H1 (cell line): ENCODE data around the gene ALG14. TPM values are rescaled to one million over a fixed set of nuclear protein-coding genes. Genes with fewer than 3 reads are reported as not detected.

Source experiments
- CTCF ChIA-PET: fragments of 300-600 bp; sonication (Branson Sonifier 250); formaldehyde crosslinking; loops from one replicate; lab custom pipeline; 2021; ENCODE audit not compliant: partially characterized antibody; lab: Charles Lee
- POLR2A ChIA-PET: fragments of 300-600 bp; sonication (Branson Sonifier 250); formaldehyde crosslinking; loops from one replicate; lab custom pipeline; 2021; ENCODE audit warnings: inconsistent platforms; ENCODE audit not compliant: partially characterized antibody; lab: Charles Lee
- DNase-seq, 2 experiments: peaks; one replicate each; pipeline versions ENCODE4 v3.0.0 to v3.0.0-alpha.2; 2010 to 2022; ENCODE audit warnings: low spot score in 2 of 2, low read depth in 1 of 2, mixed read lengths in 1 of 2
- FAIRE-seq: peaks from 2 replicates; lab custom pipeline; 2011; peaks lifted over from hg19 to GRCh38; lab: Jason Lieb, UNC
- H2AFZ ChIP-seq: 2 replicates; pipeline ENCODE4 v1.8.1; 2012; ENCODE audit warnings: low read length, inconsistent platforms
- H2AK5ac ChIP-seq: 2 replicates; pipeline ENCODE4 v1.6.1; 2013; ENCODE audit warnings: low read depth, low read length
- H2BK120ac ChIP-seq: replicated peaks from 2 replicates; pipeline ENCODE3; 2013; ENCODE audit warnings: low read depth, low read length, inconsistent platforms
- H2BK12ac ChIP-seq: 2 replicates; pipeline ENCODE4 v1.6.1; 2013; ENCODE audit warnings: low read depth, low read length
- H2BK15ac ChIP-seq: 2 replicates; pipeline ENCODE4 v1.6.1; 2013; ENCODE audit warnings: low read length
- H2BK20ac ChIP-seq: 2 replicates; pipeline ENCODE4 v1.6.1; 2013; ENCODE audit warnings: low read length
- H2BK5ac ChIP-seq: 2 replicates; pipeline ENCODE4 v1.6.1; 2013; ENCODE audit warnings: low read depth, low read length
- H3K14ac ChIP-seq: 2 replicates; pipeline ENCODE4 v1.6.1; 2013; ENCODE audit warnings: inconsistent platforms; ENCODE audit not compliant: insufficient read length
- H3K18ac ChIP-seq: 2 replicates; pipeline ENCODE4 v1.6.1; 2013; ENCODE audit warnings: low read length; ENCODE audit errors: extremely low read depth
- H3K23ac ChIP-seq: 2 replicates; pipeline ENCODE4 v1.6.1; 2013; ENCODE audit warnings: inconsistent platforms; ENCODE audit not compliant: insufficient read length
- H3K23me2 ChIP-seq: 2 replicates; pipeline ENCODE4 v1.6.1; 2013; ENCODE audit warnings: low read depth, low read length
- H3K27ac ChIP-seq: 2 replicates; pipeline ENCODE4 v1.6.1; 2011; ENCODE audit warnings: low read depth, low read length, inconsistent platforms
- H3K27me3 ChIP-seq, 4 experiments: replicated peaks in 1 of 4; 1 replicate in 1 of 4; 2 replicates in 3 of 4; pipeline versions ENCODE4 v1.6.1 to v1.8.1; 2011 to 2013; ENCODE audit warnings: low read length in 3 of 4, mild to moderate bottlenecking in 3 of 4, inconsistent platforms in 2 of 4, mixed read lengths in 2 of 4, moderate library complexity in 1 of 4; ENCODE audit not compliant: control insufficient read depth in 3 of 4, insufficient read depth in 3 of 4; ENCODE audit errors: extremely low read depth in 1 of 4
- H3K36me3 ChIP-seq, 4 experiments: 2 replicates each; pipeline versions ENCODE4 v1.6.1 to v1.8.1; 2011 to 2013; ENCODE audit warnings: mild to moderate bottlenecking in 4 of 4, low read length in 3 of 4, moderate library complexity in 2 of 4, control low read depth in 1 of 4, inconsistent platforms in 1 of 4; ENCODE audit not compliant: insufficient read depth in 4 of 4, control insufficient read depth in 2 of 4
- H3K4ac ChIP-seq: replicated peaks from 2 replicates; pipeline ENCODE3; 2013; ENCODE audit warnings: low read length, low read depth, mixed read lengths, inconsistent platforms; ENCODE audit not compliant: insufficient read length
- H3K4me1 ChIP-seq, 4 experiments: replicated peaks in 1 of 4; 1 replicate in 1 of 4; 2 replicates in 3 of 4; pipeline versions ENCODE4 v1.6.1 to v1.8.1; 2011 to 2013; ENCODE audit warnings: low read length in 3 of 4, inconsistent platforms in 2 of 4, mixed read lengths in 1 of 4; ENCODE audit not compliant: insufficient read depth in 4 of 4, control insufficient read depth in 3 of 4
- H3K4me2 ChIP-seq, 2 experiments: 2 replicates each; pipeline versions ENCODE4 v1.6.1 to v1.8.1; 2011 to 2013; ENCODE audit warnings: low read depth in 2 of 2, low read length in 2 of 2, control low read depth in 1 of 2, inconsistent platforms in 1 of 2, mild to moderate bottlenecking in 1 of 2; ENCODE audit not compliant: insufficient read depth in 1 of 2
- H3K4me3 ChIP-seq, 4 experiments: fragments of 200-600, 300-600 bp in 1 of 4; sonication (generic), shearing (Covaris generic), sonication (Bioruptor Twin) in 1 of 4; 2 replicates each; pipeline versions ENCODE4 v1.5.1 to v1.8.1; 2011 to 2016; ENCODE audit warnings: low read length in 4 of 4, low read depth in 3 of 4, control low read depth in 2 of 4, inconsistent platforms in 2 of 4, mild to moderate bottlenecking in 2 of 4, mixed read lengths in 1 of 4, moderate library complexity in 1 of 4; ENCODE audit not compliant: insufficient read depth in 2 of 4; ENCODE audit errors: extremely low read depth in 1 of 4
- H3K56ac ChIP-seq: replicated peaks from 2 replicates; pipeline ENCODE3; 2013; ENCODE audit warnings: low read depth, mild to moderate bottlenecking, mixed read lengths, low read length, inconsistent platforms; ENCODE audit not compliant: insufficient read length
- H3K79me1 ChIP-seq: 2 replicates; pipeline ENCODE4 v1.6.1; 2013; ENCODE audit warnings: low read depth, low read length, control low read depth
- H3K79me2 ChIP-seq, 2 experiments: 2 replicates each; pipeline versions ENCODE4 v1.6.1 to v1.8.1; 2012 to 2013; ENCODE audit warnings: low read length in 2 of 2, mild to moderate bottlenecking in 2 of 2, inconsistent platforms in 1 of 2; ENCODE audit not compliant: insufficient read depth in 2 of 2, control insufficient read depth in 1 of 2
- H3K9ac ChIP-seq, 4 experiments: replicated peaks in 1 of 4; 1 replicate in 1 of 4; 2 replicates in 3 of 4; pipeline versions ENCODE4 v1.6.1 to v1.8.1; 2011 to 2013; ENCODE audit warnings: low read depth in 3 of 4, low read length in 3 of 4, control low read depth in 2 of 4, mild to moderate bottlenecking in 2 of 4, moderate library complexity in 2 of 4, inconsistent platforms in 1 of 4; ENCODE audit errors: extremely low read depth in 1 of 4
- H3K9me3 ChIP-seq, 2 experiments: 2 replicates each; pipeline versions ENCODE4 v1.6.1 to v1.8.1; 2012 to 2013; ENCODE audit warnings: mild to moderate bottlenecking in 2 of 2, moderate library complexity in 2 of 2, control low read depth in 1 of 2, inconsistent platforms in 1 of 2, low read depth in 1 of 2, low read length in 1 of 2, mixed read lengths in 1 of 2; ENCODE audit not compliant: insufficient read depth in 2 of 2
- H4K20me1 ChIP-seq, 2 experiments: replicated peaks in 1 of 2; 2 replicates each; pipeline versions ENCODE3 to v1.8.1; 2011 to 2013; ENCODE audit warnings: inconsistent platforms in 2 of 2, low read length in 2 of 2, mild to moderate bottlenecking in 1 of 2; ENCODE audit not compliant: insufficient read depth in 2 of 2, control insufficient read depth in 1 of 2
- H4K5ac ChIP-seq: 2 replicates; pipeline ENCODE4 v1.6.1; 2013; ENCODE audit warnings: low read length, low read depth, mixed read lengths, inconsistent platforms; ENCODE audit not compliant: insufficient read length
- H4K8ac ChIP-seq: 2 replicates; pipeline ENCODE4 v1.8.0; 2013; ENCODE audit warnings: mild to moderate bottlenecking, moderate library complexity, low read length, inconsistent platforms; ENCODE audit not compliant: insufficient read depth; ENCODE audit errors: extremely low read depth
- H4K91ac ChIP-seq: replicated peaks from 2 replicates; pipeline ENCODE3; 2013; ENCODE audit warnings: low read length, mixed read lengths, inconsistent platforms; ENCODE audit not compliant: insufficient read length
- CEBPB ChIP-seq: IDR thresholded peaks from 2 replicates; pipeline ENCODE4 v1.6.1; 2012; ENCODE audit warnings: low read depth, low read length
- CHD2 ChIP-seq: IDR thresholded peaks from 2 replicates; pipeline ENCODE4 v1.6.1; 2012; ENCODE audit warnings: low read length, improper control_type of control experiment
- CTBP2 ChIP-seq: IDR thresholded peaks from 2 replicates; pipeline ENCODE4 v1.7.0; 2011; ENCODE audit warnings: borderline replicate concordance, mild to moderate bottlenecking, moderate library complexity, mixed read lengths, low read length; ENCODE audit not compliant: insufficient read depth, insufficient read length
- CTCF ChIP-seq, 3 experiments: IDR thresholded peaks; 1 replicate in 2 of 3; 2 replicates in 1 of 3; pipeline versions ENCODE4 v1.5.1 to v1.6.1; 2011; ENCODE audit warnings: low read length in 3 of 3, mild to moderate bottlenecking in 3 of 3, inconsistent platforms in 2 of 3, low read depth in 1 of 3, moderate library complexity in 1 of 3; ENCODE audit not compliant: insufficient read depth in 1 of 3; ENCODE audit errors: control extremely low read depth in 1 of 3
- GABPA ChIP-seq: IDR thresholded peaks from 2 replicates; pipeline ENCODE4 v1.6.1; 2011; ENCODE audit warnings: mild to moderate bottlenecking, low read length, moderate library complexity, borderline replicate concordance; ENCODE audit not compliant: insufficient read depth
- JUND ChIP-seq: IDR thresholded peaks from 2 replicates; pipeline ENCODE4 v1.6.1; 2011; ENCODE audit warnings: mild to moderate bottlenecking, improper control_type of control experiment, low read length
- KDM5A ChIP-seq: fragments of 200-600 bp; IDR thresholded peaks from 2 replicates; pipeline ENCODE4 v1.7.1; 2012; ENCODE audit warnings: mild to moderate bottlenecking, low read length, inconsistent platforms, mixed read lengths
- SAP30 ChIP-seq: fragments of 300-600 bp; sonication (generic); IDR thresholded peaks from 2 replicates; pipeline ENCODE4 v1.7.1; 2012; ENCODE audit warnings: low read length, moderate library complexity, mild to moderate bottlenecking, inconsistent platforms; ENCODE audit not compliant: insufficient read depth, insufficient replicate concordance
- SIRT6 ChIP-seq: IDR thresholded peaks from one replicate; pipeline ENCODE4 v1.7.1; 2012; ENCODE audit warnings: low read length, inconsistent platforms
- TEAD4 ChIP-seq: IDR thresholded peaks from 2 replicates; pipeline ENCODE4 v1.6.1; 2012; ENCODE audit warnings: low read depth, low read length, inconsistent platforms, mixed read lengths
- WGBS, 2 experiments: shearing (Covaris generic) in 1 of 2; methylation state at CpG; one replicate each; pipeline versions ENCODE4 v1.1.6 to v1.1.7; 2013 to 2015; ENCODE audit warnings: low lambda C conversion rate in 2 of 2, mixed read lengths in 2 of 2, inconsistent platforms in 1 of 2, low coverage in 1 of 2, missing lambda C conversion rate in 1 of 2; ENCODE audit not compliant: insufficient replicate concordance in 2 of 2, insufficient coverage in 1 of 2, insufficient read length in 1 of 2; ENCODE audit errors: extremely low coverage in 1 of 2, missing lambda C conversion rate in 1 of 2; 5-methylcytosine and 5-hydroxymethylcytosine counted together
- polyA plus RNA-seq, 7 experiments: library from polyadenylated mRNA; depleted of rRNA in 3 of 7; stranded (reverse) in 5 of 7; unstranded in 2 of 7; fragments of >200 nt in 5 of 7; fragments of 200-250 nt in 2 of 7; gene quantifications; 1 replicate in 5 of 7; 2 replicates in 1 of 7; 4 replicates in 1 of 7; pipeline versions ENCODE4 v1.2.1 to v1.2.3, GENCODE V29; 2011 to 2013; ENCODE audit warnings: missing spikeins in 2 of 7, mixed read lengths in 2 of 7
- total RNA-seq: library from RNA; stranded (reverse); fragmentation: NEBNext Ultra II Directional; extraction: Animal tissue kit (Norgen Biotek cat#: 25700); gene quantifications from 2 replicates; pipeline ENCODE4 v1.2.1, GENCODE V29; 2021

Gene ALG14
- total and polyA plus RNA-seq, 2 of the 8 experiments (the other 6 are each of a cell fraction or from before 2014, with no cell fraction given): 0.95 to 1.3 TPM

GRCh38 chr1:95057351-95057750 is 15.4 kb downstream of the ALG14 start:
- Histone ChIP-seq H2BK15ac (no peak overlapping the region), H3K4ac (no peak overlapping the region), H3K4me2 (no peak overlapping the region), H4K91ac (no peak overlapping the region), H3K27me3 (no peaks in the 10 kb centered on the region), H2BK20ac (no peak overlapping the region), H4K20me1 (no peaks in the 10 kb centered on the region), H3K56ac (no peak overlapping the region), H2AK5ac (no peak overlapping the region), H3K36me3 (no peaks in the 10 kb centered on the region)
- DNase-seq (no peak), FAIRE-seq (no peak)
- WGBS, 2 experiments: 87% methylated on average over 6 of the region's 6 CpGs; no CpG with 5 or more reads in 1 of the 2 experiments
- POLR2A ChIA-PET: no interaction called here
- no peak for TF ChIP-seq CEBPB
- no peak for TF ChIP-seq TEAD4
- TF ChIP-seq JUND: no peak
- no peak for TF ChIP-seq CTCF (IDR thresholded peaks at IDR 0.05; ENCODE audit: control extremely low read depth in 1 of 3, insufficient read depth in 1 of 3, low read depth in 1 of 3, low read length in 3 of 3)
- no peak for TF ChIP-seq CHD2
- no peak for TF ChIP-seq GABPA
- no peak for TF ChIP-seq KDM5A
- TF ChIP-seq SIRT6: no peak
- no peak for TF ChIP-seq CTBP2
- TF ChIP-seq SAP30: no peak
- TF ChIP-seq, all 59 proteins: peak for 0
- no peak overlapping the region for H3K27ac ChIP-seq
- no peaks in the 10 kb centered on the region for H3K9me3 ChIP-seq
- H2BK120ac ChIP-seq: no peak overlapping the region
- H3K9ac ChIP-seq: no peak overlapping the region
- H2BK5ac ChIP-seq: no peak overlapping the region
- no peak overlapping the region for H2BK12ac ChIP-seq
- H4K8ac ChIP-seq: no peak overlapping the region
- no peaks in the 10 kb centered on the region for H3K79me2 ChIP-seq
- CTCF ChIA-PET: no interaction called here
- H3K23me2 ChIP-seq: no peaks in the 10 kb centered on the region
- no peak overlapping the region for H3K18ac ChIP-seq
- H2AFZ ChIP-seq: no peak overlapping the region
- no peak overlapping the region for H3K14ac ChIP-seq
- H3K23ac ChIP-seq: no peak overlapping the region
- no peaks in the 10 kb centered on the region for H3K79me1 ChIP-seq
- no peak overlapping the region for H4K5ac ChIP-seq
- H3K4me1 ChIP-seq: no peaks in the 10 kb centered on the region
- H3K4me3 ChIP-seq: no peak overlapping the region
